ENCODE data around the gene METTL18.
"Not testable (repeated sequence)": the region's sequence is repeated elsewhere in the genome, so short reads cannot be mapped to it uniquely, and the experiment has no call there.

The METTL18 gene

GRCh38 chr1:169824153-169824552 lies 29.4 kb upstream of the METTL18 start:
- H3K27ac ChIP-seq: no peak overlapping the region
- no peak for TF ChIP-seq CTCF (IDR thresholded peaks at IDR 0.05)
- no peak for TF ChIP-seq ZFX (IDR thresholded peaks at IDR 0.05; ENCODE audit: borderline replicate concordance)

GRCh38 chr1:169821500-169821899 lies 26.8 kb upstream of the METTL18 start:
- no peak overlapping the region for H3K27ac ChIP-seq
- no peak for TF ChIP-seq ZFX (IDR thresholded peaks at IDR 0.05; ENCODE audit: borderline replicate concordance)
- TF ChIP-seq CTCF (IDR thresholded peaks at IDR 0.05): no peak

- TF ChIP-seq CTCF (IDR thresholded peaks at IDR 0.05) (no peak), ZFX (IDR thresholded peaks at IDR 0.05; ENCODE audit: borderline replicate concordance) (no peak)
- no peak overlapping the region for H3K27ac ChIP-seq
Observed at GRCh38 chr1:169816617-169817016, 21.9 kb upstream of the METTL18 start.

DNA sequence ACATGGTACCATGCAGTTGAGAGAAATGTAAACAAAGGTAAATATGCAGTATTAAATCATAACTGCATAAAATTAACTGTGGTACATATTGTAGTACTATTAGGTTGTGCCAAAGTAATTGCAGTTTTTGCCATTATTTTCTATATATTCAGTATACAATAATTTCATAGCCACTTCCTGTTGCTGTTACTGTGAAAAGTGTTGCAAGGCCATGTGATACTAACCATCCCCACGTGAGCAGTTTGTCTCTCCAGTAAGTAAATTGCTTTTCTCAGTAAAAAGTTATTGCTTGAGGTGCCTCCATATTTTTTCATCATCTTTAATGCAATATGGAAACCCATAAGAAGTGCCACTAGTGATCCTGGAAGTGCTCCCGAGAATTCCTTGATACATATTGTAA lies 19.6 kb upstream of the METTL18 start:
- no peak for TF ChIP-seq ZFX (IDR thresholded peaks at IDR 0.05; ENCODE audit: borderline replicate concordance)
- no peak for TF ChIP-seq CTCF (IDR thresholded peaks at IDR 0.05)
- no peak overlapping the region for H3K27ac ChIP-seq

- H3K27ac ChIP-seq: no peak overlapping the region
- TF ChIP-seq CTCF (IDR thresholded peaks at IDR 0.05) (no peak), ZFX (IDR thresholded peaks at IDR 0.05; ENCODE audit: borderline replicate concordance) (no peak)
Observed at GRCh38 chr1:169812131-169812530, 17.4 kb upstream of the METTL18 start.

GRCh38 chr1:169811418-169812035 lies 16.8 kb upstream of the METTL18 start:
- H3K27ac ChIP-seq: not testable (repeated sequence)

GRCh38 chr1:169809370-169810095 lies 14.8 kb upstream of the METTL18 start:
- no peak overlapping the region for H3K27ac ChIP-seq
- no peak for TF ChIP-seq ZFX (IDR thresholded peaks at IDR 0.05; ENCODE audit: borderline replicate concordance)
- TF ChIP-seq CTCF (IDR thresholded peaks at IDR 0.05): peak; percentile 89
